Natural killer cell (primary cell): ENCODE measurements around the gene CCDC88A. TPM values are rescaled to one million over a fixed set of nuclear protein-coding genes. Genes with fewer than 3 reads are reported as not detected.

Source experiments
- ATAC-seq, 3 donors: fragments of 150-1000 bp in 2 of 3; fragments of 200-7000 bp in 1 of 3; cut with Tn5 transposase; 1 replicate in 1 of 3; 2 replicates in 2 of 3; pipeline ENCODE4 v1.10.0; 2021; ENCODE audit warnings: mild to moderate bottlenecking in 2 of 3, moderate library complexity in 2 of 3
- DNase-seq, 2 donors: peaks; one replicate each; pipeline versions ENCODE4 v3.0.0 to v3.0.0-alpha.2; 2013 to 2021; ENCODE audit warnings: mixed read lengths in 1 of 2
- H3K27ac ChIP-seq: one replicate; pipeline ENCODE4 v1.5.1; 2013; ENCODE audit warnings: mild to moderate bottlenecking, low read length
- H3K27me3 ChIP-seq: one replicate; pipeline ENCODE4 v1.6.1; 2013; ENCODE audit warnings: low read length; ENCODE audit not compliant: control insufficient read depth, insufficient read depth
- H3K36me3 ChIP-seq: one replicate; pipeline ENCODE4 v1.6.1; 2013; ENCODE audit warnings: low read length; ENCODE audit not compliant: control insufficient read depth, insufficient read depth
- H3K4me1 ChIP-seq: one replicate; pipeline ENCODE4 v1.6.1; 2013; ENCODE audit warnings: low read length; ENCODE audit not compliant: control insufficient read depth, insufficient read depth
- H3K4me3 ChIP-seq: one replicate; pipeline ENCODE4 v1.5.1; 2013; ENCODE audit warnings: low read length
- H3K9me3 ChIP-seq: one replicate; pipeline ENCODE4 v1.6.1; 2013; ENCODE audit warnings: low read length; ENCODE audit not compliant: control insufficient read depth, insufficient read depth
- H3K27ac Mint-ChIP-seq, 2 donors: one replicate each; pipeline ENCODE4 v1.8.0; 2022; ENCODE audit warnings: mild to moderate bottlenecking in 2 of 2, mixed read lengths in 2 of 2, moderate library complexity in 1 of 2
- H3K27me3 Mint-ChIP-seq, 2 donors: one replicate each; pipeline ENCODE4 v1.8.0; 2022; ENCODE audit warnings: low read depth in 2 of 2, mixed read lengths in 2 of 2
- H3K36me3 Mint-ChIP-seq: one replicate; pipeline ENCODE4 v1.8.0; 2022; ENCODE audit warnings: mixed read lengths
- H3K4me1 Mint-ChIP-seq, 2 donors: one replicate each; pipeline ENCODE4 v1.8.0; 2022; ENCODE audit warnings: mixed read lengths in 2 of 2
- H3K4me3 Mint-ChIP-seq: one replicate; pipeline ENCODE4 v1.8.0; 2022; ENCODE audit warnings: mild to moderate bottlenecking, moderate library complexity, mixed read lengths
- H3K9me3 Mint-ChIP-seq, 2 donors: one replicate each; pipeline ENCODE4 v1.8.0; 2022; ENCODE audit warnings: mixed read lengths in 2 of 2
- WGBS: methylation state at CpG from one replicate; pipeline ENCODE4 v1.1.7; 2013; ENCODE audit warnings: missing lambda C conversion rate; ENCODE audit not compliant: insufficient coverage; 5-methylcytosine and 5-hydroxymethylcytosine counted together
- intact Hi-C: fragments of 100-400 bp; cut with micrococcal nuclease; formaldehyde crosslinking; loops from one replicate; pipeline ENCODE4 v1.14.2; 2022
- total RNA-seq, 4 donors: library from RNA; stranded (reverse); fragments of 120-200 nt in 1 of 4; gene quantifications; one replicate each; pipeline versions ENCODE4 v1.2.3 to v1.2.4, GENCODE V29; 2013 to 2022
- TF ChIP-seq, protein P1 (sequence below): fragments of 200-600 bp; IDR thresholded peaks from one replicate; pipeline ENCODE4 v1.8.0; 2022; ENCODE audit warnings: antibody characterized with exemption

Gene CCDC88A
- total RNA-seq, 3 donors from 2014 or later (not counting 1 experiment from before 2014, with no cell fraction given), result 20.4 to 39.0 (median 26.4) TPM

DNA sequence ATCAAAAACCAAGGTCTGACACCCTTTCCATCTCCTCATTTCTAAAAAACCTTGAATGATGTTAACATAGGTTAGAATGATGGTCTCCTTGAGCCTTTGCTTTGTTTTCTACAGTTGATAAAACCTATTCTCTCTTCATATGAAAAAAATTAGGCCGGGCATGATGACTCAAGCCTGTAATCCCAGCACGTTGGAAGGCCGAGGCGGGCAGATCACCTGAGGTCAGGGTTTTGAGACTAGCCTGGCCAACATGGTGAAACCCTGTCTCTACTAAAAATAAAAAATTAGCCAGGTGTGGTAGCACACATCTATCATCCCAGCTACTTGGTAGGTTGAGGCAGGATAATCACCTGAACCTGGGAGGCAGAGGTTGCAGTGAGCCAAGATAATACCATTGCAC, 49.4 kb downstream of the CCDC88A start:
- Histone ChIP-seq H3K27ac (no peak overlapping the region), H3K4me1 (no peaks in the 10 kb centered on the region), H3K4me3 (no peak overlapping the region), H3K27me3 (no peaks in the 10 kb centered on the region), H3K36me3 (peaks cover 2% of the 10 kb centered on the region), H3K9me3 (no peaks in the 10 kb centered on the region)
- ATAC-seq, result no peak
- H3K27me3 Mint-ChIP-seq, result no peaks in the 10 kb centered on the region
- no peaks in the 10 kb centered on the region for H3K36me3 Mint-ChIP-seq
- no peaks in the 10 kb centered on the region for H3K9me3 Mint-ChIP-seq
- TF ChIP-seq, protein P1, sequence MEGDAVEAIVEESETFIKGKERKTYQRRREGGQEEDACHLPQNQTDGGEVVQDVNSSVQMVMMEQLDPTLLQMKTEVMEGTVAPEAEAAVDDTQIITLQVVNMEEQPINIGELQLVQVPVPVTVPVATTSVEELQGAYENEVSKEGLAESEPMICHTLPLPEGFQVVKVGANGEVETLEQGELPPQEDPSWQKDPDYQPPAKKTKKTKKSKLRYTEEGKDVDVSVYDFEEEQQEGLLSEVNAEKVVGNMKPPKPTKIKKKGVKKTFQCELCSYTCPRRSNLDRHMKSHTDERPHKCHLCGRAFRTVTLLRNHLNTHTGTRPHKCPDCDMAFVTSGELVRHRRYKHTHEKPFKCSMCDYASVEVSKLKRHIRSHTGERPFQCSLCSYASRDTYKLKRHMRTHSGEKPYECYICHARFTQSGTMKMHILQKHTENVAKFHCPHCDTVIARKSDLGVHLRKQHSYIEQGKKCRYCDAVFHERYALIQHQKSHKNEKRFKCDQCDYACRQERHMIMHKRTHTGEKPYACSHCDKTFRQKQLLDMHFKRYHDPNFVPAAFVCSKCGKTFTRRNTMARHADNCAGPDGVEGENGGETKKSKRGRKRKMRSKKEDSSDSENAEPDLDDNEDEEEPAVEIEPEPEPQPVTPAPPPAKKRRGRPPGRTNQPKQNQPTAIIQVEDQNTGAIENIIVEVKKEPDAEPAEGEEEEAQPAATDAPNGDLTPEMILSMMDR, result no peak
- H3K4me1 Mint-ChIP-seq, result no peaks in the 10 kb centered on the region
- intact Hi-C loops, result no loop called here
- WGBS, result 89% methylated on average over 3 of the region's 4 CpGs
- H3K27ac Mint-ChIP-seq, result no peak overlapping the region
- no peak for DNase-seq
- no peak overlapping the region for H3K4me3 Mint-ChIP-seq

DNA sequence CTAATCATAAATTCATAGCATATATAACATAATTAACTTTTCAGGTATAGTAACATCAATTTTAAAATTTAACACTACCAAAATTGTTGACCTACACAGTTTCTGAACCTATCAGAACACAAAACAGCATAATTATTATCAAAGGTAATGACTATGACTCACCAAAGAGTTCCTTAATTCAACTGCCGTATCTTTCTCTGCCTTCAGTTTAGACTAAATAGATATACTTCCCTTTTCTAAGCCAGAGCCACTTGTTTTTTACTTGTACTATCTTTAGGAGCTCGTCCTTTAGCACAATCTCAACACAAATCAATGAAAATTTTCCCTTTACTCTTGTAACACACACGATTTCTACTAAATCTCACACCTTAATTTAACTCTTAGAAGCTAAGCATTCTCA, 54.4 kb downstream of the CCDC88A start:
- Mint-ChIP-seq H3K36me3 (no peaks in the 10 kb centered on the region), H3K27me3 (no peaks in the 10 kb centered on the region), H3K4me3 (no peak overlapping the region), H3K4me1 (no peaks in the 10 kb centered on the region), H3K27ac (no peak overlapping the region), H3K9me3 (no peaks in the 10 kb centered on the region)
- Histone ChIP-seq H3K27ac (no peak overlapping the region), H3K4me3 (no peak overlapping the region), H3K36me3 (no peaks in the 10 kb centered on the region), H3K9me3 (no peaks in the 10 kb centered on the region), H3K27me3 (no peaks in the 10 kb centered on the region), H3K4me1 (no peaks in the 10 kb centered on the region)
- WGBS, result 57% methylated on average over 3 of the region's 3 CpGs
- DNase-seq, result no peak
- TF ChIP-seq, protein P1, result no peak
- no peak for ATAC-seq
- intact Hi-C loops, result no loop called here

GRCh38 chr2:55364189-55365055, 55.2 kb downstream of the CCDC88A start:
- 100% methylated on average over 1 of the region's 3 CpGs for WGBS
- ATAC-seq, result no peak
- no peaks in the 10 kb centered on the region for H3K4me1 Mint-ChIP-seq
- Histone ChIP-seq H3K4me1 (no peaks in the 10 kb centered on the region), H3K36me3 (no peaks in the 10 kb centered on the region), H3K9me3 (no peaks in the 10 kb centered on the region), H3K4me3 (no peak overlapping the region), H3K27ac (no peak overlapping the region), H3K27me3 (no peaks in the 10 kb centered on the region)
- H3K4me3 Mint-ChIP-seq, result no peak overlapping the region
- H3K9me3 Mint-ChIP-seq, result no peaks in the 10 kb centered on the region
- H3K27ac Mint-ChIP-seq, result no peak overlapping the region
- no peak for DNase-seq
- H3K36me3 Mint-ChIP-seq, result no peaks in the 10 kb centered on the region
- intact Hi-C loops, result no loop called here
- no peaks in the 10 kb centered on the region for H3K27me3 Mint-ChIP-seq
- TF ChIP-seq, protein P1, result no peak

GRCh38 chr2:55363636-55364035, 56.0 kb downstream of the CCDC88A start:
- Mint-ChIP-seq H3K4me3 (no peak overlapping the region), H3K27me3 (no peaks in the 10 kb centered on the region), H3K4me1 (no peaks in the 10 kb centered on the region), H3K36me3 (no peaks in the 10 kb centered on the region), H3K27ac (no peak overlapping the region), H3K9me3 (no peaks in the 10 kb centered on the region)
- no peak overlapping the region for H3K4me3 ChIP-seq
- TF ChIP-seq, protein P1, result no peak
- intact Hi-C loops, result no loop called here
- H3K27me3 ChIP-seq, result no peaks in the 10 kb centered on the region
- 100% methylated on average over 2 of the region's 3 CpGs for WGBS
- no peak overlapping the region for H3K27ac ChIP-seq
- ATAC-seq (no peak), DNase-seq (no peak)
- H3K36me3 ChIP-seq, result no peaks in the 10 kb centered on the region
- no peaks in the 10 kb centered on the region for H3K4me1 ChIP-seq
- no peaks in the 10 kb centered on the region for H3K9me3 ChIP-seq
